Stomach (tissue), 4 donors: ENCODE measurements around the gene AP3B1.

ENCODE experiments used
- EP300 ChIP-seq: sonication (generic); formaldehyde crosslinking; IDR thresholded peaks from one replicate; pipeline ENCODE4 v1.6.1; 2017; ENCODE audit warnings: antibody characterized with exemption
- POLR2A ChIP-seq, 4 donors: fragments of 450-650 bp; IDR thresholded peaks; one replicate each; pipeline ENCODE4 v1.6.1; 2016; ENCODE audit warnings: antibody characterized with exemption in 4 of 4, control low read depth in 2 of 4, mild to moderate bottlenecking in 1 of 4, moderate library complexity in 1 of 4
- TF ChIP-seq, protein P1 (sequence below), 7 experiments: fragments of 450-650 bp in 4 of 7; fragments of 200-600 bp in 3 of 7; sonication (generic) in 3 of 7; IDR thresholded peaks; one replicate each; pipeline ENCODE4 v1.5.1; 2016 to 2019; ENCODE audit warnings: antibody characterized with exemption in 7 of 7, control low read depth in 2 of 7, mild to moderate bottlenecking in 1 of 7

DNA sequence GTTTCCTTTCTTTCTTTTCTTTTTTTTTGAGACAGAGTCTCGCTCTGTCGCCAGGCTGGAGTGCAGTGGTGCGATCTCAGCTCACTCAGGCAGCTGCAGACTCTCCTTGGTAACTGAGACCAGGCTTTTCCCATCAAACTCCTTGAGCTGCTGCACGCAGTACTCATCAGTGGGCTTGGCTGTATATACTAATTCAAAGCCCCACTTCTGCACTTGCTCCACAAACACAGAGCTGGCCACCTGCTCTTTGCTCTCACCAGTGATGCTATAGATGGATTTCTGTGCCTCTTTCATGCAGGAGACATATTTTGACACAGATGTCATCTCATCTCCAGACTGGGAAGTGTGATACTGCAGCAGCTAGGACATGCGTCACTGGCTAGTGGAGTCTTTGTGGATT, 252.7 kb downstream of the AP3B1 start:
- TF ChIP-seq EP300 (no peak), POLR2A (IDR thresholded peaks at IDR 0.05) (no peak)
- TF ChIP-seq, protein P1, sequence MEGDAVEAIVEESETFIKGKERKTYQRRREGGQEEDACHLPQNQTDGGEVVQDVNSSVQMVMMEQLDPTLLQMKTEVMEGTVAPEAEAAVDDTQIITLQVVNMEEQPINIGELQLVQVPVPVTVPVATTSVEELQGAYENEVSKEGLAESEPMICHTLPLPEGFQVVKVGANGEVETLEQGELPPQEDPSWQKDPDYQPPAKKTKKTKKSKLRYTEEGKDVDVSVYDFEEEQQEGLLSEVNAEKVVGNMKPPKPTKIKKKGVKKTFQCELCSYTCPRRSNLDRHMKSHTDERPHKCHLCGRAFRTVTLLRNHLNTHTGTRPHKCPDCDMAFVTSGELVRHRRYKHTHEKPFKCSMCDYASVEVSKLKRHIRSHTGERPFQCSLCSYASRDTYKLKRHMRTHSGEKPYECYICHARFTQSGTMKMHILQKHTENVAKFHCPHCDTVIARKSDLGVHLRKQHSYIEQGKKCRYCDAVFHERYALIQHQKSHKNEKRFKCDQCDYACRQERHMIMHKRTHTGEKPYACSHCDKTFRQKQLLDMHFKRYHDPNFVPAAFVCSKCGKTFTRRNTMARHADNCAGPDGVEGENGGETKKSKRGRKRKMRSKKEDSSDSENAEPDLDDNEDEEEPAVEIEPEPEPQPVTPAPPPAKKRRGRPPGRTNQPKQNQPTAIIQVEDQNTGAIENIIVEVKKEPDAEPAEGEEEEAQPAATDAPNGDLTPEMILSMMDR (IDR thresholded peaks at IDR 0.05), result no peak
